Measurements from ENCODE around the gene SMIM27. TPM values are rescaled to one million over a fixed set of nuclear protein-coding genes. Genes with fewer than 3 reads are reported as not detected.

SMIM27 gene
- total RNA-seq, 1 experiment from 2014 or later, result 15.7 TPM

GRCh38 chr9:32524892-32525708 lies 27.0 kb upstream of the SMIM27 start:
- Histone ChIP-seq H3K4ac (ENCODE audit: low read depth, low read length) (no peak overlapping the region), H3K27me3 (ENCODE audit: insufficient read depth, low read length) (no peaks in the 10 kb centered on the region), H2AK5ac (ENCODE audit: insufficient read length, low read length) (no peak overlapping the region), H3K79me2 (ENCODE audit: insufficient read depth, low read length) (no peaks in the 10 kb centered on the region), H4K5ac (ENCODE audit: insufficient read length, low read depth, low read length) (no peak overlapping the region), H2BK20ac (ENCODE audit: low read depth, low read length, poor library complexity, severe bottlenecking) (no peak overlapping the region), H2BK5ac (ENCODE audit: insufficient read length, low read length) (no peak overlapping the region), H2BK15ac (ENCODE audit: low read depth, low read length) (no peak overlapping the region), H3K23ac (ENCODE audit: insufficient read length, low read depth, low read length) (no peak overlapping the region), H3T11ph (ENCODE audit: low read length) (no peak overlapping the region), H3K23me2 (ENCODE audit: insufficient read length, low read depth, low read length, poor library complexity, severe bottlenecking) (no peaks in the 10 kb centered on the region), H3K4me1 (ENCODE audit: insufficient read depth, low read length) (no peaks in the 10 kb centered on the region), H3K79me1 (ENCODE audit: insufficient read depth, low read depth, low read length, poor library complexity, severe bottlenecking) (no peaks in the 10 kb centered on the region), H4K8ac (replicated peaks; ENCODE audit: insufficient read length, low read depth, low read length) (no peak overlapping the region), H3K9me3 (ENCODE audit: control insufficient read depth, low read depth, low read length) (no peaks in the 10 kb centered on the region), H4K20me1 (ENCODE audit: control insufficient read depth, insufficient read depth, insufficient read length) (no peaks in the 10 kb centered on the region), H2BK12ac (ENCODE audit: insufficient read length, low read depth, low read length) (no peak overlapping the region), H2AFZ (ENCODE audit: low read length) (no peak overlapping the region), H3K4me2 (ENCODE audit: insufficient read depth, insufficient read length, low read length) (peak overlapping the region; percentile 86), H3K56ac (ENCODE audit: insufficient read length, low read depth, low read length) (no peak overlapping the region), H2BK120ac (ENCODE audit: low read depth, low read length, poor library complexity, severe bottlenecking) (no peak overlapping the region), H3K18ac (ENCODE audit: insufficient read length, low read depth, low read length) (no peak overlapping the region), H3K27ac (ENCODE audit: insufficient read length, low read depth, low read length) (no peak overlapping the region), H4K91ac (ENCODE audit: insufficient read length, low read depth, low read length) (no peak overlapping the region), H3K14ac (ENCODE audit: insufficient read depth, low read length) (no peak overlapping the region), H3K9ac (ENCODE audit: extremely low read depth, insufficient read length, low read length) (peak overlapping the region; percentile 27)
- Mint-ChIP-seq H3K27ac (no peak overlapping the region), H3K4me1 (peaks cover 10 to 17% of the 10 kb centered on the region in 2 experiments), H3K27me3 (ENCODE audit: low read depth) (no peaks in the 10 kb centered on the region), H3K9me3 (peaks cover 10 to 20% of the 10 kb centered on the region in 2 experiments; a peak in 4 of 5 replicates), H3K36me3 (ENCODE audit: insufficient read depth in 1 of 3, low read depth in 3 of 3) (peaks cover 12 to 25% (median 14%) of the 10 kb centered on the region in 3 experiments; a peak in 6 of 7 replicates), H3K4me3 (peak overlapping the region; percentile 86 to 90)
- no peak for TF ChIP-seq CTCF (conservative IDR thresholded peaks at IDR 0.05)
- DNase-seq, result peak; percentile 32
- no CpG with 5 or more reads among the region's 22 CpGs for WGBS (ENCODE audit: extremely low coverage, insufficient read length, low lambda C conversion rate)
